ENCODE data around the gene CDKN1C.

Gene CDKN1C

GRCh38 chr11:2853997-2854560 is 31.5 kb downstream of the CDKN1C start:
- Histone ChIP-seq H3K27me3 (ENCODE audit: control insufficient read depth in 1 of 2, insufficient read depth in 2 of 2, low read length in 2 of 2) (no peaks in the 10 kb centered on the region), H3K4me3 (ENCODE audit: low read length in 2 of 2) (no peak overlapping the region), H3K9me3 (ENCODE audit: control insufficient read depth in 2 of 2, low read length in 2 of 2) (no peaks in the 10 kb centered on the region), H3K4me1 (ENCODE audit: control insufficient read depth, insufficient read depth, low read length) (no peaks in the 10 kb centered on the region), H3K27ac (ENCODE audit: low read length) (no peak overlapping the region), H3K9ac (ENCODE audit: low read length in 2 of 2) (no peak overlapping the region), H3K36me3 (ENCODE audit: control insufficient read depth in 2 of 2, insufficient read depth in 2 of 2, low read length in 2 of 2) (no peaks in the 10 kb centered on the region)

GRCh38 chr11:2853401-2853800 is 32.2 kb downstream of the CDKN1C start:
- Histone ChIP-seq H3K27ac (ENCODE audit: low read length) (no peak overlapping the region), H3K4me1 (ENCODE audit: control insufficient read depth, insufficient read depth, low read length) (no peaks in the 10 kb centered on the region), H3K4me3 (ENCODE audit: low read length in 2 of 2) (no peak overlapping the region), H3K27me3 (ENCODE audit: control insufficient read depth in 1 of 2, insufficient read depth in 2 of 2, low read length in 2 of 2) (no peaks in the 10 kb centered on the region), H3K36me3 (ENCODE audit: control insufficient read depth in 2 of 2, insufficient read depth in 2 of 2, low read length in 2 of 2) (no peaks in the 10 kb centered on the region), H3K9me3 (ENCODE audit: control insufficient read depth in 2 of 2, low read length in 2 of 2) (no peaks in the 10 kb centered on the region), H3K9ac (ENCODE audit: low read length in 2 of 2) (no peak overlapping the region)

- Histone ChIP-seq H3K9me3 (ENCODE audit: control insufficient read depth in 2 of 2, low read length in 2 of 2) (no peaks in the 10 kb centered on the region), H3K4me1 (ENCODE audit: control insufficient read depth, insufficient read depth, low read length) (no peaks in the 10 kb centered on the region), H3K27ac (ENCODE audit: low read length) (no peak overlapping the region), H3K4me3 (ENCODE audit: low read length in 2 of 2) (no peak overlapping the region), H3K36me3 (ENCODE audit: control insufficient read depth in 2 of 2, insufficient read depth in 2 of 2, low read length in 2 of 2) (no peaks in the 10 kb centered on the region), H3K9ac (ENCODE audit: low read length in 2 of 2) (no peak overlapping the region), H3K27me3 (ENCODE audit: control insufficient read depth in 1 of 2, insufficient read depth in 2 of 2, low read length in 2 of 2) (no peaks in the 10 kb centered on the region)
Observed at GRCh38 chr11:2849994-2850770, 35.4 kb downstream of the CDKN1C start.

GRCh38 chr11:2848497-2848896 is 37.1 kb downstream of the CDKN1C start:
- Histone ChIP-seq H3K9ac (ENCODE audit: low read length in 2 of 2) (no peak overlapping the region), H3K27ac (ENCODE audit: low read length) (no peak overlapping the region), H3K27me3 (ENCODE audit: control insufficient read depth in 1 of 2, insufficient read depth in 2 of 2, low read length in 2 of 2) (no peaks in the 10 kb centered on the region), H3K4me1 (ENCODE audit: control insufficient read depth, insufficient read depth, low read length) (no peaks in the 10 kb centered on the region), H3K9me3 (ENCODE audit: control insufficient read depth in 2 of 2, low read length in 2 of 2) (no peaks in the 10 kb centered on the region), H3K4me3 (ENCODE audit: low read length in 2 of 2) (no peak overlapping the region), H3K36me3 (ENCODE audit: control insufficient read depth in 2 of 2, insufficient read depth in 2 of 2, low read length in 2 of 2) (no peaks in the 10 kb centered on the region)

GRCh38 chr11:2847561-2847960 is 38.0 kb downstream of the CDKN1C start:
- no peaks in the 10 kb centered on the region for H3K36me3 ChIP-seq (ENCODE audit: control insufficient read depth in 2 of 2, insufficient read depth in 2 of 2, low read length in 2 of 2)

GRCh38 chr11:2846470-2846869 is 39.1 kb downstream of the CDKN1C start:
- H3K9ac ChIP-seq (ENCODE audit: low read length in 2 of 2), result no peak overlapping the region

More at GRCh38 chr11:2847561-2847960, 38.0 kb downstream of the CDKN1C start:
- no peaks in the 10 kb centered on the region for H3K4me1 ChIP-seq (ENCODE audit: control insufficient read depth, insufficient read depth, low read length)
- no peak overlapping the region for H3K4me3 ChIP-seq (ENCODE audit: low read length in 2 of 2)
- no peak overlapping the region for H3K27ac ChIP-seq (ENCODE audit: low read length)
- H3K27me3 ChIP-seq (ENCODE audit: control insufficient read depth in 1 of 2, insufficient read depth in 2 of 2, low read length in 2 of 2), result no peaks in the 10 kb centered on the region
- no peaks in the 10 kb centered on the region for H3K9me3 ChIP-seq (ENCODE audit: control insufficient read depth in 2 of 2, low read length in 2 of 2)
- no peak overlapping the region for H3K9ac ChIP-seq (ENCODE audit: low read length in 2 of 2)

GRCh38 chr11:2846056-2846455 is 39.5 kb downstream of the CDKN1C start:
- Histone ChIP-seq H3K27me3 (ENCODE audit: control insufficient read depth in 1 of 2, insufficient read depth in 2 of 2, low read length in 2 of 2) (no peaks in the 10 kb centered on the region), H3K9me3 (ENCODE audit: control insufficient read depth in 2 of 2, low read length in 2 of 2) (no peaks in the 10 kb centered on the region), H3K36me3 (ENCODE audit: control insufficient read depth in 2 of 2, insufficient read depth in 2 of 2, low read length in 2 of 2) (no peaks in the 10 kb centered on the region), H3K9ac (ENCODE audit: low read length in 2 of 2) (no peak overlapping the region), H3K4me3 (ENCODE audit: low read length in 2 of 2) (no peak overlapping the region), H3K27ac (ENCODE audit: low read length) (no peak overlapping the region), H3K4me1 (ENCODE audit: control insufficient read depth, insufficient read depth, low read length) (no peaks in the 10 kb centered on the region)

More at GRCh38 chr11:2846470-2846869, 39.1 kb downstream of the CDKN1C start:
- Histone ChIP-seq H3K4me3 (ENCODE audit: low read length in 2 of 2) (no peak overlapping the region), H3K4me1 (ENCODE audit: control insufficient read depth, insufficient read depth, low read length) (no peaks in the 10 kb centered on the region), H3K27me3 (ENCODE audit: control insufficient read depth in 1 of 2, insufficient read depth in 2 of 2, low read length in 2 of 2) (no peaks in the 10 kb centered on the region), H3K27ac (ENCODE audit: low read length) (no peak overlapping the region), H3K9me3 (ENCODE audit: control insufficient read depth in 2 of 2, low read length in 2 of 2) (no peaks in the 10 kb centered on the region), H3K36me3 (ENCODE audit: control insufficient read depth in 2 of 2, insufficient read depth in 2 of 2, low read length in 2 of 2) (no peaks in the 10 kb centered on the region)

GRCh38 chr11:2844996-2845395 is 40.6 kb downstream of the CDKN1C start:
- no peaks in the 10 kb centered on the region for H3K27me3 ChIP-seq (ENCODE audit: control insufficient read depth in 1 of 2, insufficient read depth in 2 of 2, low read length in 2 of 2)
- no peaks in the 10 kb centered on the region for H3K9me3 ChIP-seq (ENCODE audit: control insufficient read depth in 2 of 2, low read length in 2 of 2)
- no peaks in the 10 kb centered on the region for H3K4me1 ChIP-seq (ENCODE audit: control insufficient read depth, insufficient read depth, low read length)
- H3K27ac ChIP-seq (ENCODE audit: low read length), result no peak overlapping the region
- no peaks in the 10 kb centered on the region for H3K36me3 ChIP-seq (ENCODE audit: control insufficient read depth in 2 of 2, insufficient read depth in 2 of 2, low read length in 2 of 2)
- H3K9ac ChIP-seq (ENCODE audit: low read length in 2 of 2), result no peak overlapping the region
- H3K4me3 ChIP-seq (ENCODE audit: low read length in 2 of 2), result no peak overlapping the region

GRCh38 chr11:2844116-2844842 is 41.3 kb downstream of the CDKN1C start:
- Histone ChIP-seq H3K27me3 (ENCODE audit: control insufficient read depth in 1 of 2, insufficient read depth in 2 of 2, low read length in 2 of 2) (no peaks in the 10 kb centered on the region), H3K27ac (ENCODE audit: low read length) (no peak overlapping the region), H3K4me1 (ENCODE audit: control insufficient read depth, insufficient read depth, low read length) (no peaks in the 10 kb centered on the region), H3K36me3 (ENCODE audit: control insufficient read depth in 2 of 2, insufficient read depth in 2 of 2, low read length in 2 of 2) (no peaks in the 10 kb centered on the region), H3K9ac (ENCODE audit: low read length in 2 of 2) (no peak overlapping the region), H3K9me3 (ENCODE audit: control insufficient read depth in 2 of 2, low read length in 2 of 2) (no peaks in the 10 kb centered on the region), H3K4me3 (ENCODE audit: low read length in 2 of 2) (no peak overlapping the region)

- H3K9ac ChIP-seq (ENCODE audit: low read length in 2 of 2), result no peak overlapping the region
- no peaks in the 10 kb centered on the region for H3K27me3 ChIP-seq (ENCODE audit: control insufficient read depth in 1 of 2, insufficient read depth in 2 of 2, low read length in 2 of 2)
- no peak overlapping the region for H3K27ac ChIP-seq (ENCODE audit: low read length)
- H3K4me3 ChIP-seq (ENCODE audit: low read length in 2 of 2), result no peak overlapping the region
- no peaks in the 10 kb centered on the region for H3K36me3 ChIP-seq (ENCODE audit: control insufficient read depth in 2 of 2, insufficient read depth in 2 of 2, low read length in 2 of 2)
- H3K9me3 ChIP-seq (ENCODE audit: control insufficient read depth in 2 of 2, low read length in 2 of 2), result no peaks in the 10 kb centered on the region
- no peaks in the 10 kb centered on the region for H3K4me1 ChIP-seq (ENCODE audit: control insufficient read depth, insufficient read depth, low read length)
Observed at GRCh38 chr11:2843551-2843950, 42.0 kb downstream of the CDKN1C start.

- Histone ChIP-seq H3K9me3 (ENCODE audit: control insufficient read depth in 2 of 2, low read length in 2 of 2) (no peaks in the 10 kb centered on the region), H3K4me3 (ENCODE audit: low read length in 2 of 2) (no peak overlapping the region), H3K9ac (ENCODE audit: low read length in 2 of 2) (no peak overlapping the region), H3K27ac (ENCODE audit: low read length) (no peak overlapping the region), H3K27me3 (ENCODE audit: control insufficient read depth in 1 of 2, insufficient read depth in 2 of 2, low read length in 2 of 2) (no peaks in the 10 kb centered on the region), H3K4me1 (ENCODE audit: control insufficient read depth, insufficient read depth, low read length) (peaks cover under 1% of the 10 kb centered on the region), H3K36me3 (ENCODE audit: control insufficient read depth in 2 of 2, insufficient read depth in 2 of 2, low read length in 2 of 2) (no peaks in the 10 kb centered on the region)
Observed at GRCh38 chr11:2842876-2843275, 42.7 kb downstream of the CDKN1C start.

All from stomach smooth muscle (tissue), 2 donors.